Measurements from ENCODE around the gene MCL1.

The MCL1 gene

DNA sequence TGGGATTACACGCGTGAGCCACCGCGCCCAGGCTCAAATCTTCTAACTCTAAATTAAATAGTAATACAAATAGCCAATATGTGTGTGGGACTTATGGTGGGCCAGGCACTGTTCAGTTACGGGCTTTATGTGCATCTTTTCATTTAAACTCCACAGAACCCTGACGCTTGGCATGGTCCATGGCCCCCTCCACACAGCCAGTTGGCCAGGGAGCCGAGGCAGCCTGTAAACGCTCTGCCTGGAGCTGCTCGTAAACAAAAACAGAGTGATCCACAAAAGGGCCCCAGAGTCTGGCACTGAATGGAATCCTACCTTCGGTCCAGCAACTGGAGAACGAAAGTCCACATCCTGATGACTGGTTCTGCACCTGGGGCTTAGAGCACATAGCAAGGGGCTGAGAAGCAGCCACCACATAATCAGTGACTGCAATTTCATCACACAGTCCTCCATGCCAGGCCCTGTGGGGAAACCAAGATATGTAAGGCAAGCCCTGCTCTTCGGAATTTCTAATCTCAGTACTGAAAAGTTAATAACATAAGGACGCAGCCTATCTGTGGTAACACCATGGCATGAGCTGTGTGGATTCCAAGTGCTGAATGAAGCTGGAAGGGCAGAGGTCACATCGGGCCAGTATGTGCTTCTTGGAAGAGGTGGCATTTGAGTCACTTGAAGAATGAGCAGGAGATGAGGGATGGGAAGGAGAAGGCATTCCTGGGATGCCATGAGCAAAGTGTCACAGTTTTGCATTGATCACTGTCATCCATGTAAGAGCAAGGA, 43.7 kb downstream of the MCL1 start:
- DNase-seq: no peak

DNA sequence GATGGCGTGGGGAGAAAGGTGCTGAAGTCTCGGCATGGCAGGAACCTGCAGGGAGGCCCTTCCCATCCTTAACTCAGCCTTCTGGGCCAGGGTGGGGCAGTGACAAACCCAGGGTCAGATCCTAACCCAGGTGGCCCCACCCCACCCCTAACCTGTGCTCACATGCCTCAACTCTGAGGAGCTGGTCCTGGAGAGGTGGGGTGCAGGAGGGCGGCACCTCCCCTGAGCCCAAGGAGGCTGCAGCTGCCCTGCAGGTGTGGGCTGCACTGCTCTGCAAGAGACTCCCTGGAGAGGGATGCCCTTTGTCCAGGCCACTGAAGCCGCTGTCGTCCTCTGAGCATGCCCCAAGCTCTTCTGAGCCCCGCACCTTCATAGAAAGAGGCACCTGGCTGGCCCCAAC, 45.4 kb downstream of the MCL1 start:
- peak; percentile 9 for DNase-seq

- DNase-seq: no peak
Observed at GRCh38 chr1:150532860-150533259, 46.5 kb downstream of the MCL1 start.

GRCh38 chr1:150530491-150531159, 48.8 kb downstream of the MCL1 start:
- DNase-seq: no peak

DNA sequence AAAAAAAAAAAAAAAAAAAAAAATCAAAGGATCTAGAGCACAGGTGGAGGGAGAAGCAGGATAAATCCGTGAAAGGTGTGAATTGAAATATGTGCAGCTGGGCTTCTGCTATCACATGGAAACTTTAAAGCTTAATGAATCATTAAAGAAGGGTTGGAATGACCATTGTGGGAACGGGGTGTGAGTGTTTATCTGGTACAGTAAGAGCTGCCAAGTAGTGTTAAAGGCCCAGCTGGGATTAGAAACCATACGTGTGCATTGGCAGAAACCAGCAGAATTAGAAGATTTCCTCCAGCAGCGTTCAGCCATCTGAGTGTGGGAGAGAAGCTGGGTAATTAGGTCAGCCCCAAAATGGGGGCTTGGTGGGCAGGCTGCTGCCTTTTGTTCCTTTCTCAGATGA, 50.4 kb downstream of the MCL1 start:
- DNase-seq: no peak

GRCh38 chr1:150528196-150528595, 51.2 kb downstream of the MCL1 start:
- DNase-seq: no peak

DNA sequence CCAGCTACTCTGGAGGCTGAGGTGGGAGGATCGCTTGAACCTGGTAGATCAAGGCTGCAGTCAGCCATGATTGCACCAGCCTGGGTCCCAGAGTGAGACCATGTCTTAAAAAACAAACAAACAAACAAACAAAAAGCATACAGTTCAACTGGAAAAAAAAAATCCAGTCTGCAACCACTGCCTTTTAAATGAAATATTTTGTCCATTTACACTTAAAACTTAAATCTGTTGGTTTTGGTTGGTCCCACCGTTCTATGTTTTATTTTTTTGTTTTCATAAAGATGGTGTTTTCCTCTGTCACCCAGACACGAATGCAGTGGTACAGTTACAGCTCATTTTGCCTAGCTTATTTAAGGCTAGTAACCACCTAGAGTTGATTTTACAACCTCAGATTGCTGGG, 54.1 kb downstream of the MCL1 start:
- DNase-seq: no peak

Data from NCI-H146 (cell line).